HepG2 (cell line): Measurements from ENCODE around the gene INKA1.

ENCODE experiments used
- HDAC2 ChIP-seq: sonication (generic); formaldehyde crosslinking; IDR thresholded peaks from 2 replicates; pipeline ENCODE4 v1.4.0; 2020; ENCODE audit warnings: missing genetic modification reagents
- MAFK ChIP-seq, 2 experiments: IDR thresholded peaks in 1 of 2; conservative IDR thresholded peaks in 1 of 2; 2 replicates each; pipeline ENCODE4 v1.6.1; 2011; ENCODE audit warnings: improper control_type of control experiment in 2 of 2, low read length in 2 of 2
- PHB2 ChIP-seq: fragments of 450-650 bp; IDR thresholded peaks from 2 replicates; pipeline ENCODE4 v1.6.1; 2018; ENCODE audit not compliant: partially characterized antibody
- POLR2AphosphoS5 ChIP-seq: IDR thresholded peaks from 2 replicates; pipeline ENCODE4 v1.6.1; 2012; ENCODE audit warnings: low read depth, low read length
- SUZ12 ChIP-seq: fragments of 150-350 bp; IDR thresholded peaks from 2 replicates; pipeline ENCODE4 v1.6.1; 2014; ENCODE audit warnings: low read depth, low read length
- ZNF296 ChIP-seq: sonication (generic); formaldehyde crosslinking; conservative IDR thresholded peaks from 2 replicates; pipeline ENCODE4 v1.5.0; 2020; ENCODE audit warnings: mild to moderate bottlenecking, missing genetic modification reagents
- TF ChIP-seq, protein P1 (sequence below): sonication (generic); formaldehyde crosslinking; IDR thresholded peaks from 2 replicates; pipeline ENCODE4 v1.5.0; 2020; ENCODE audit warnings: mild to moderate bottlenecking, missing genetic modification reagents, moderate library complexity
- TF ChIP-seq, protein P2 (sequence below): IDR thresholded peaks from 2 replicates; pipeline ENCODE4 v1.6.1; 2016
- TF ChIP-seq, protein P3 (sequence below): sonication (generic); formaldehyde crosslinking; IDR thresholded peaks from 2 replicates; pipeline ENCODE4 v1.9.0; 2022; ENCODE audit warnings: missing genetic modification reagents, mild to moderate bottlenecking, borderline replicate concordance
- TF ChIP-seq, protein P4 (sequence below): sonication (generic); formaldehyde crosslinking; IDR thresholded peaks from 2 replicates; pipeline ENCODE4 v1.4.0; 2020; ENCODE audit warnings: missing genetic modification reagents; ENCODE audit errors: not compliant biosample characterization

DNA sequence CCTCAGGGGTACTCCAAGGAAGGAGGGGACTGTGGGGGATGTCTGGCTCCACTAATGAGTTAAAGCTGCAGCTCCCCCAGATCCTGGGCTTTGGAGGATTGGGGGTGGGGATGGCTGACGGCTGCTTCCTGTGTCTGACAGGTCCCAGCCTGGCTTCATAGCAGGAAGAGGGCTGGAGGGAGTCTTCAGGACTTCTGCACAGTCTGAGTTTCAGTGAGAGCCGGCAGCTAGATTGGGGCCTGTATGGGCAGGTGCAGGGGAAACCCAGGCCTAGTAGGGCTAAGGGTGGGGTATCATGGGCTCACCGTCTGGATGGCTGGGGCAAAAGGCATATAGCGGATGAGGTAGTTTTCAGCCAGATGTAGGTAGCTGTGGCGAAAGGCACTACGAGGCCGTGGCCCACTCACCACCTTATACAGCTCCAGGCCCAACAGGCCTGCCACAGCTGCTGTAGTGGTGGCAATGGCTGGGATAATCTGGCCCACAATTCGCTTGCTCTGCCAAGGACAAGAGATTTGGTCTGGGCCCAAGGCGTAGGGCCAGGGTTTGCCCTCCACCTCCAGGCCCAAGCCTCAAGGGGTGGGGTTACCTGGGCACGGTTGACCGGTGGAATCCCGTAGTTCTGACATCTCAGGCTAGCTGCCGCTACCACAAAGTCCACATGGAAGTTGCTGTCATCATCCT lies 4.5 kb downstream of the INKA1 start:
- TF ChIP-seq, protein P1, sequence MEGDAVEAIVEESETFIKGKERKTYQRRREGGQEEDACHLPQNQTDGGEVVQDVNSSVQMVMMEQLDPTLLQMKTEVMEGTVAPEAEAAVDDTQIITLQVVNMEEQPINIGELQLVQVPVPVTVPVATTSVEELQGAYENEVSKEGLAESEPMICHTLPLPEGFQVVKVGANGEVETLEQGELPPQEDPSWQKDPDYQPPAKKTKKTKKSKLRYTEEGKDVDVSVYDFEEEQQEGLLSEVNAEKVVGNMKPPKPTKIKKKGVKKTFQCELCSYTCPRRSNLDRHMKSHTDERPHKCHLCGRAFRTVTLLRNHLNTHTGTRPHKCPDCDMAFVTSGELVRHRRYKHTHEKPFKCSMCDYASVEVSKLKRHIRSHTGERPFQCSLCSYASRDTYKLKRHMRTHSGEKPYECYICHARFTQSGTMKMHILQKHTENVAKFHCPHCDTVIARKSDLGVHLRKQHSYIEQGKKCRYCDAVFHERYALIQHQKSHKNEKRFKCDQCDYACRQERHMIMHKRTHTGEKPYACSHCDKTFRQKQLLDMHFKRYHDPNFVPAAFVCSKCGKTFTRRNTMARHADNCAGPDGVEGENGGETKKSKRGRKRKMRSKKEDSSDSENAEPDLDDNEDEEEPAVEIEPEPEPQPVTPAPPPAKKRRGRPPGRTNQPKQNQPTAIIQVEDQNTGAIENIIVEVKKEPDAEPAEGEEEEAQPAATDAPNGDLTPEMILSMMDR (CRISPR knock-in tag) = no peak
- TF ChIP-seq POLR2AphosphoS5 (no peak), ZNF296 (CRISPR knock-in tag) (no peak), PHB2 (no peak), SUZ12 (no peak), HDAC2 (no peak), MAFK (conservative IDR thresholded peaks at IDR 0.05 in 1 of 2, IDR thresholded peaks at IDR 0.05 in 1 of 2; ENCODE audit: low read length in 2 of 2) (no peak)
- TF ChIP-seq, protein P2, sequence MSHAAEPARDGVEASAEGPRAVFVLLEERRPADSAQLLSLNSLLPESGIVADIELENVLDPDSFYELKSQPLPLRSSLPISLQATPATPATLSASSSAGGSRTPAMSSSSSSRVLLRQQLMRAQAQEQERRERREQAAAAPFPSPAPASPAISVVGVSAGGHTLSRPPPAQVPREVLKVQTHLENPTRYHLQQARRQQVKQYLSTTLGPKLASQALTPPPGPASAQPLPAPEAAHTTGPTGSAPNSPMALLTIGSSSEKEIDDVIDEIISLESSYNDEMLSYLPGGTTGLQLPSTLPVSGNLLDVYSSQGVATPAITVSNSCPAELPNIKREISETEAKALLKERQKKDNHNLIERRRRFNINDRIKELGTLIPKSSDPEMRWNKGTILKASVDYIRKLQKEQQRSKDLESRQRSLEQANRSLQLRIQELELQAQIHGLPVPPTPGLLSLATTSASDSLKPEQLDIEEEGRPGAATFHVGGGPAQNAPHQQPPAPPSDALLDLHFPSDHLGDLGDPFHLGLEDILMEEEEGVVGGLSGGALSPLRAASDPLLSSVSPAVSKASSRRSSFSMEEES (CRISPR knock-in tag) = no peak
- TF ChIP-seq, protein P3, sequence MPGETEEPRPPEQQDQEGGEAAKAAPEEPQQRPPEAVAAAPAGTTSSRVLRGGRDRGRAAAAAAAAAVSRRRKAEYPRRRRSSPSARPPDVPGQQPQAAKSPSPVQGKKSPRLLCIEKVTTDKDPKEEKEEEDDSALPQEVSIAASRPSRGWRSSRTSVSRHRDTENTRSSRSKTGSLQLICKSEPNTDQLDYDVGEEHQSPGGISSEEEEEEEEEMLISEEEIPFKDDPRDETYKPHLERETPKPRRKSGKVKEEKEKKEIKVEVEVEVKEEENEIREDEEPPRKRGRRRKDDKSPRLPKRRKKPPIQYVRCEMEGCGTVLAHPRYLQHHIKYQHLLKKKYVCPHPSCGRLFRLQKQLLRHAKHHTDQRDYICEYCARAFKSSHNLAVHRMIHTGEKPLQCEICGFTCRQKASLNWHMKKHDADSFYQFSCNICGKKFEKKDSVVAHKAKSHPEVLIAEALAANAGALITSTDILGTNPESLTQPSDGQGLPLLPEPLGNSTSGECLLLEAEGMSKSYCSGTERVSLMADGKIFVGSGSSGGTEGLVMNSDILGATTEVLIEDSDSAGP = no peak
- TF ChIP-seq, protein P4, sequence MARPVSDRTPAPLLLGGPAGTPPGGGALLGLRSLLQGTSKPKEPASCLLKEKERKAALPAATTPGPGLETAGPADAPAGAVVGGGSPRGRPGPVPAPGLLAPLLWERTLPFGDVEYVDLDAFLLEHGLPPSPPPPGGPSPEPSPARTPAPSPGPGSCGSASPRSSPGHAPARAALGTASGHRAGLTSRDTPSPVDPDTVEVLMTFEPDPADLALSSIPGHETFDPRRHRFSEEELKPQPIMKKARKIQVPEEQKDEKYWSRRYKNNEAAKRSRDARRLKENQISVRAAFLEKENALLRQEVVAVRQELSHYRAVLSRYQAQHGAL (CRISPR knock-in tag) = no peak
